Muscle of leg (tissue), 11 donors: ENCODE results near the gene SLC2A2. TPM values are rescaled to one million over a fixed set of nuclear protein-coding genes. Genes with fewer than 3 reads are reported as not detected.

ENCODE experiments used
- DNase-seq: peaks from one replicate; pipeline ENCODE4 v3.0.0; 2013
- H3K27ac ChIP-seq: one replicate; pipeline ENCODE4 v1.5.1; 2013; ENCODE audit warnings: mild to moderate bottlenecking, low read length, control low read depth
- H3K27me3 ChIP-seq: one replicate; pipeline ENCODE4 v1.6.1; 2013; ENCODE audit warnings: low read length; ENCODE audit not compliant: control insufficient read depth, insufficient read depth
- H3K36me3 ChIP-seq: one replicate; pipeline ENCODE4 v1.6.1; 2013; ENCODE audit warnings: low read length; ENCODE audit not compliant: control insufficient read depth, insufficient read depth
- H3K4me1 ChIP-seq: one replicate; pipeline ENCODE4 v1.6.1; 2013; ENCODE audit warnings: low read length; ENCODE audit not compliant: control insufficient read depth, insufficient read depth
- H3K4me3 ChIP-seq: one replicate; pipeline ENCODE4 v1.5.1; 2013; ENCODE audit warnings: low read length, control low read depth
- H3K9me3 ChIP-seq: replicated peaks from 2 replicates; pipeline ENCODE4 v1.6.1; 2013; ENCODE audit warnings: low read depth, low read length; ENCODE audit not compliant: control insufficient read depth
- WGBS: methylation state at CpG from one replicate; pipeline ENCODE4 v1.1.5; 2013; ENCODE audit warnings: missing lambda C conversion rate; ENCODE audit not compliant: insufficient coverage; 5-methylcytosine and 5-hydroxymethylcytosine counted together
- polyA plus RNA-seq, 8 donors: library from polyadenylated mRNA; unstranded; fragments of 120-200 nt; gene quantifications; one replicate each; pipeline versions ENCODE4 v1.2.1 to v1.2.3, GENCODE V29; 2013; ENCODE audit warnings: inconsistent platforms in 1 of 8, low replicate concordance in 1 of 8; ENCODE audit not compliant: insufficient read length in 8 of 8, insufficient read depth in 1 of 8
- total RNA-seq: library from RNA; stranded (reverse); fragments of 120-200 nt; gene quantifications from one replicate; pipeline ENCODE4 v1.2.4, GENCODE V29; 2013

The SLC2A2 gene
- total and polyA plus RNA-seq, 9 donors = under 0.01 to 10.6 (median 0.46) TPM; not detected in 3

DNA sequence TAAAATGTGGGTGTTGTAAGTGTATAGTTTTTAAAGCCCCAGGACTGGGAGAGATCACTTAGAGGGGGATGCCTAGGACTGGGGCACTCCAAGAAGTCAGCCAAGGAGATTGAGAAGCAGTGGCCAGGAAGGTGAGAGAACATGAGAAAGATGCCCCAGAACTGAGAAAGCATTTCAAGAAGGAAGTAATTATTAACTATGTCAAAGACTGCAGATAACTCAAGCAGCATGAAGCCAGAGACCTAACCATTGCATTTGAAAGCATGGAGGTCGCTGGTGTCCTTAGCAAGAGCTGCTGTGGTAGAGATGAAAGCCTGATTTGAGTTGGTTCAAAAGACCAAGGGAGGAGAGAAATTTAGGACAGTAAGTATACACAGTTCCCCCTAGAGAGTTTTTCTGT, 30.6 kb upstream of the SLC2A2 start:
- DNase-seq = no peak
- WGBS = 63% methylated on average over 1 of the region's 1 CpG
- no peaks in the 10 kb centered on the region for H3K9me3 ChIP-seq
- H3K4me1 ChIP-seq = no peaks in the 10 kb centered on the region
- H3K27ac ChIP-seq = no peak overlapping the region
- H3K27me3 ChIP-seq = no peaks in the 10 kb centered on the region
- H3K36me3 ChIP-seq = no peaks in the 10 kb centered on the region
- no peak overlapping the region for H3K4me3 ChIP-seq

DNA sequence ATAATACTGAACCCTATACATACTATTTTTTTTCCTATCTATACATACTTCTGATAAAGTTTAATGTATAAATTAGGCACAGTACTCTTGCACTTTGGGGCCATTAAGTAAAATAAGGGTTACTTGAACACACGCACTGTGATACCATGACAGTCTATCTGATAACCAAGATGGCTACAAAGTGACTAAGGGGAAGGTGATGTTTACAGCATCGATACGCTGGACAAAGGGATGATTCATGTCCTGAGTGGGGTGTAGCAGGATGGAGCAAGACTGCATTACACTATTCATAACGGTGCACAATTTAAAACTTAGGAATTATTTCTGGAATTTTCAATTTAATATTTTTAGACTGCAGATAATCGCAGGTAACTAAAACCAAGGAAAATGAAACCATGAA, 30.0 kb upstream of the SLC2A2 start:
- no peaks in the 10 kb centered on the region for H3K27me3 ChIP-seq
- H3K27ac ChIP-seq = no peak overlapping the region
- 89% methylated on average over 1 of the region's 5 CpGs for WGBS
- DNase-seq = no peak
- no peaks in the 10 kb centered on the region for H3K9me3 ChIP-seq
- H3K36me3 ChIP-seq = no peaks in the 10 kb centered on the region
- H3K4me3 ChIP-seq = no peak overlapping the region
- H3K4me1 ChIP-seq = no peaks in the 10 kb centered on the region

DNA sequence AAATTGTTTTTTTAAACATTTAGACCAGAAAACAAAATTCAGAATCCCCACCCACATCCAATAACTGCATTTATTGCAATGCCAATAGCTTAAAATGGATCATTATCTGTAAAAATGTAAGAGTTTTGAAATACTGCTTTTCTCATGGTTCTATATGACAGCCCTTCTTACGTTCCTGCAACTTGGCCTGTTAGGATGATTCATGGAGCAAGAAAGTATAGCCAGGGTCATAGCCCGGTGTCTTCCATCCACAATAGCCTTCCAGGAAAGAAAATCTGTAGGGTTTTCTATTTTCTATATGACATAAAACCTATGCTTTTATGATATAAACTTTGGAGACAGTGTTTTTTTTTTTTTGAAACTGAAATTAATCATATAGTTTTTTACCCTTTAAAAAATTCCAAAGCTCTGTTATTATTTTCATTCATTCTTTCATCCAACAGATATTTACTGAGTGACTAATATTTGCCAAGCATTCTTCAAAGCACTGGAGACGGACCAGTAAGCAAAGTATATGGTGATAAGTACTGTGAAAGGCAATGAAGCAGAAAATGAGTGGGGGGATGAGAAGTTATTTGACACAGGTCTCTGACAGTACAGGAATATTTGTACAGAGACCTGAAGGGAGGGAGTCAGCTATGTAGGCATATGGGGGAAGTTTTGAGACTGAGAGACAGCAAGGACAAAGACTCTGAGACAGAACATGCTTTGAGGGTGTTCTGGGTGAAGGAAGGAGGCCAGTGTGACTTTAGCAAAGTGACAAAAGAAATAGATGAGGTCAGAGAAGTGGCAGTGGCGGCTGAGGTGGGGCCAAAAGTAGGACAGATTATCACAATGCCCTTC, 29.0 kb upstream of the SLC2A2 start:
- Histone ChIP-seq H3K4me1 (no peaks in the 10 kb centered on the region), H3K4me3 (no peak overlapping the region), H3K27me3 (no peaks in the 10 kb centered on the region), H3K27ac (no peak overlapping the region), H3K9me3 (no peaks in the 10 kb centered on the region), H3K36me3 (no peaks in the 10 kb centered on the region)
- DNase-seq = peak; percentile 20
- 90% methylated on average over 2 of the region's 4 CpGs for WGBS

DNA sequence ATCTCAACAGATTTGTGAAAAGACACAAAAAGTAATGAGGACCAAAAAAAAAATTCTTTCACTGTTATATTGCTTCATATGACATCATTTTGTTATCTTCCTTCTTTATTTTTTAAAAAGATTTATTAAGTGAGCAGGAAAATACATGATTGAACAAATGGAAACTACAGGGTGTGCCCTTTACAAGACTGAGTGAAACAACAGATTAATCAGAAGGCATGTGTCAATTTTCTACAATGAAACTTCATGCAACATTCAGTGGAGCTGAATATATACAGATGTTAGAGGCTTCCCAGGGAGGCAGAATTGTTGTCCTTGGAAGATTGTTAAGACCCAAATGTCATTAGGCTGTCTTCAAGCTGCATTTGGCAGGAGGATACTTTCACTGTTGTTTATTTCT, 28.4 kb upstream of the SLC2A2 start:
- Histone ChIP-seq H3K36me3 (no peaks in the 10 kb centered on the region), H3K9me3 (no peaks in the 10 kb centered on the region), H3K27me3 (no peaks in the 10 kb centered on the region), H3K4me3 (no peak overlapping the region), H3K27ac (no peak overlapping the region), H3K4me1 (no peaks in the 10 kb centered on the region)
- peak; percentile 30 for DNase-seq

DNA sequence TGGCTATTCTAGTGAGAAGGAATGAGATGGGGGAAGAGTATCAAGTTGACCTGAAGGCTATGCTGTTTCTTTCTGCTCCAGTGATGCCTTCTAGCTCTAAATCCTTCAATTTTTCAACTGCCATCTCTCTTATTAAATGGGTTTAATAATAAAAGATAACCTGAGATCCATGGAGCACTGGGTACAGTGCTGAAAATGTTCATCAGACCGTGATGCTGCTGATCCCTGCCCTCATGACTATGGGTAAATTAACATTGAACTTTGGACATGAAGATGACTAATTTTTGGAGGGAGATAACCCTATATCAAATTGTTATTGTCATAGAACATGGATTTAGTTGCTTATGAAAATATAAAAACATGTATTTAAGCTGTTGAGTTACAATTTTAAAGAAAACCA, 27.7 kb upstream of the SLC2A2 start:
- no CpG with 5 or more reads among the region's 1 CpG for WGBS
- no peaks in the 10 kb centered on the region for H3K36me3 ChIP-seq
- H3K27me3 ChIP-seq = no peaks in the 10 kb centered on the region
- no peak overlapping the region for H3K27ac ChIP-seq
- no peak for DNase-seq
- H3K4me3 ChIP-seq = no peak overlapping the region
- H3K4me1 ChIP-seq = no peaks in the 10 kb centered on the region
- no peaks in the 10 kb centered on the region for H3K9me3 ChIP-seq

DNA sequence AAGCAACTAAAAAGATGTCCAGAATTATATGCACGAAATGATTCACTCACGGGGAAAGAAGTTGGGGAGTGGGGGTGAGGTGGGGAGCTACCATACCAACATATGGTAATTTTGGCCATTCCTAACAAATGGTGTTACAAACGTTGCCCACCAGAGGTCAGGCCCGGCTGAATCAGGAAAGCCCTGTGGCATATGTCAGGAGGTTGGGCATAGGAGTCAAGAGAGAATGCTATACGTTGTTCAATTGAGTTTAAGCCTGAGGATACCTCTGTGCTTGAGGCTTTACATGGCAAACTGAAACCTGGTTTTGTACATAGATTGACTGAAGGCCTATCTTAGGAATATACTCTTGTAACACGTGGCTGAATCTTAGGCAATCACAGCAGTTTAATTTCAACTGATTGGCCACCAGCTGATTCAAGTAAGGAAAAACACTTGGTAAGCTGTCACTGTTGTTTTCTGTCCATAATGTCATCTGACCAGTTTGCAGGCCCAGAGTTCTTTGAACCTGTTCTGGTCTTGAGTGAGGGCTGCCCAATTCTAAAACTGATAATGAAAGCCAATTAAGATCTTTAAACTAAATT, 23.4 kb upstream of the SLC2A2 start:
- Histone ChIP-seq H3K27ac (no peak overlapping the region), H3K4me1 (no peaks in the 10 kb centered on the region), H3K36me3 (no peaks in the 10 kb centered on the region), H3K27me3 (no peaks in the 10 kb centered on the region), H3K9me3 (no peaks in the 10 kb centered on the region), H3K4me3 (no peak overlapping the region)
- 29% methylated on average over 2 of the region's 6 CpGs for WGBS
- peak; percentile 48 for DNase-seq

DNA sequence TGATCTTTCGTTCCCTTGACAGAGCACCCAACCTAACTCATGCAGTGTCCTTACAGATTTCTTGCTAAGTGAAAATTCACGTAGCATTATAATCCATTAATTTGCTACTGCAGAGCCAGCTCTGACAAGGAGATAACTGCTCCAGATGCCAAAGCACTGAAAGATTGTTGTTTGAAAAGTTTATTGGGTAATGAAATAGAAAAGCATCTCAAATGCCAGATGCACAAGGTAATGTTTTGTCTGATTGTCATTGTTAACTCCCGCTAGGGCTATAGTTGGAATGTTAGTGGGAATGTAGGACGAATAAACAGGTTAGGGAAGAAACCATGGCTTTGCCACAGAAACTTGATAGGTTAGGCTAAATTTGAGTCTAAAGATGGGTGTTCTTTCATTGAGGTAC, 20.2 kb upstream of the SLC2A2 start:
- DNase-seq = no peak
- no peaks in the 10 kb centered on the region for H3K27me3 ChIP-seq
- no peaks in the 10 kb centered on the region for H3K4me1 ChIP-seq
- no peaks in the 10 kb centered on the region for H3K36me3 ChIP-seq
- H3K4me3 ChIP-seq = no peak overlapping the region
- H3K27ac ChIP-seq = no peak overlapping the region
- no peaks in the 10 kb centered on the region for H3K9me3 ChIP-seq
- WGBS = no CpG with 5 or more reads among the region's 4 CpGs

DNA sequence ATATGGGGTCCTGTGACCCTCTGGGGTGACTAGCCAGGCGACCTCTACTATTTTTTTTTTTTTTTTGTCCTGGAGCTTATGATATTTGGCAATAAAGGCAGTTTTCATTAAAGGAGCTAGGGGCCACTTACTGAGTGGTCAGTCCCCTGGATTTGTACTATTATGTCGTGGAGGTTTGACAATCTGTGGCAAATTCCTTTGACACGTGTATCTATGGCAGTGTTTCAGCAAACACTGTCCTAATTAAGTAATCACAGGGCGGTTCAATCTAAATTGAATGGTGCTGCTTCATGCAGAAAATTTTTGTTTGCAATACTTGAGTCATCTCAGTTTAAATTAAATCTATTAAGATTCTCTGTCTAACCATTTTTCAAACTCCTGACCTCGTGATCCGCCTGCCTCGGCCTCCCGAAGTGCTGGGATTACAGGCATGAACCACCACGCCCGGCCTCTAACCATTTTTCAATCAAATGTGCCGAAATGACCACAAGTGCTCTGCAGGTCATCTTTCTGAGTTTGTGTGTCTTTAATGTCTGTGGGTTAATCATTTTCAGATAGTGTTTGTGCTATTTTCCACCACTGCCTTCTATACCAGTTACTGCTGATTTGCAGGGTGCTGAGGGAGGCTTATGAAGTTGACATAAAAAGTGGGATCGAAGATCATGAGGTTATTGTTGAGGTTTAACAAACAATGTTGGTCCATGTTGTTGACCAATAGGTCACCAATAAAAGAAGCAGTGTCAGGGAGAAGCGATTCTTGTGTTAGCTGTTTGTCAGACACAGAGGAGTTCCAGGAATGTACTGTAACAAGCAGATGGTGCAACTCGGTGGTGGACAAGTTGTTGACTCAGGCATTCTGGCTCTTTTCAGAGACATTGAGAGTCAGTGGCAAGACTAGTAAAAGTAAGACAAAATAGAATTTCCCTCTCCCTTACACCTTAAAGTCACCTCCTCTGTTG, 18.6 kb upstream of the SLC2A2 start:
- no peak overlapping the region for H3K4me3 ChIP-seq
- no peaks in the 10 kb centered on the region for H3K4me1 ChIP-seq
- H3K27ac ChIP-seq = no peak overlapping the region
- DNase-seq = no peak
- no peaks in the 10 kb centered on the region for H3K36me3 ChIP-seq
- WGBS = 83% methylated on average over 7 of the region's 14 CpGs
- H3K27me3 ChIP-seq = no peaks in the 10 kb centered on the region
- H3K9me3 ChIP-seq = no peaks in the 10 kb centered on the region

DNA sequence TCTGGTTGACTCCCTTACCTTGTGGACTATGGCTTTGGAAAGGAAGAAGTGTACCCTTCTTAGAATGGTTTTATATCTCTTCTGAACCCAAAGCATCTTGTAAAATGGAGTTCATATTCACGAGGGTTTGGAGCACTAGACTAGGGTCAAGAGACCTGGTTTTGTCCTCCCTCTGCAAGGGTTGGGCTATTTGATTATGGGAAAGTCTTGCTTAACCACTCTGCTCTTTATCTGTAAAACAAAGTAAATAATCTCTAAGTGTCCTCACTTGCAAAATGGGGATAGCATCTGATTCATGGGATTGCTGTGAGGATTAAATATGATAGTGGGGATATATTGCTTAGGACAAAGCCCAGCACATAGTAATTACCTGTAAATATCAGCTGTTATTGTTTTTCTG, 17.9 kb upstream of the SLC2A2 start:
- H3K36me3 ChIP-seq = no peaks in the 10 kb centered on the region
- no peak overlapping the region for H3K4me3 ChIP-seq
- no peak overlapping the region for H3K27ac ChIP-seq
- no peaks in the 10 kb centered on the region for H3K27me3 ChIP-seq
- no peak for DNase-seq
- no peaks in the 10 kb centered on the region for H3K9me3 ChIP-seq
- no CpG with 5 or more reads among the region's 1 CpG for WGBS
- H3K4me1 ChIP-seq = no peaks in the 10 kb centered on the region

DNA sequence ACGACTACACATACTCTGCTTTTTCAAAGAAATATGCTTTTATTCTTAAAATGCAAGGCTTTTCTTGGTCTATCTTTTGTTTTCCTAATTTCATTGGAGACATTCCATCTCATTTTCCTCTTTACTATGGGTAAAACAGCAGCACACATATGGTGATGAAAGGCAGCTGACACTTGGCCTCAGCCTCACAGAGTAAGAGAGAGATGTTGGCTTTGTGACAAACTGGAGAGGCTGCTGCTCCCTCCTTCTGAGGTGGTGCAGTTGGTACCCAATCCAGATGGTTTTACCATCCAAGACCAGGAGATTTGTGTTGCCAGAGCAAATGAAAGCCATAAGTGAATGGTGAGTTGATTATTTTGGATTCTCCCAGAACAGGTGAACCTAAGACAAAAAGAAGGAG, 13.2 kb upstream of the SLC2A2 start:
- no peaks in the 10 kb centered on the region for H3K4me1 ChIP-seq
- no peak overlapping the region for H3K4me3 ChIP-seq
- H3K36me3 ChIP-seq = no peaks in the 10 kb centered on the region
- H3K27ac ChIP-seq = no peak overlapping the region
- DNase-seq = peak; percentile 27
- H3K27me3 ChIP-seq = no peaks in the 10 kb centered on the region
- no peaks in the 10 kb centered on the region for H3K9me3 ChIP-seq
- WGBS = no CpG with 5 or more reads among the region's 1 CpG
